ENCODE results near the gene FPR2. TPM values are rescaled to one million over a fixed set of nuclear protein-coding genes. Genes with fewer than 3 reads are reported as not detected.

The FPR2 gene
- total and polyA plus RNA-seq, 9 of the 15 experiments (the other 6 are each of a cell fraction or from before 2014, with no cell fraction given), result 0.03 to 0.15 (median 0.07) TPM; not detected in 6

DNA sequence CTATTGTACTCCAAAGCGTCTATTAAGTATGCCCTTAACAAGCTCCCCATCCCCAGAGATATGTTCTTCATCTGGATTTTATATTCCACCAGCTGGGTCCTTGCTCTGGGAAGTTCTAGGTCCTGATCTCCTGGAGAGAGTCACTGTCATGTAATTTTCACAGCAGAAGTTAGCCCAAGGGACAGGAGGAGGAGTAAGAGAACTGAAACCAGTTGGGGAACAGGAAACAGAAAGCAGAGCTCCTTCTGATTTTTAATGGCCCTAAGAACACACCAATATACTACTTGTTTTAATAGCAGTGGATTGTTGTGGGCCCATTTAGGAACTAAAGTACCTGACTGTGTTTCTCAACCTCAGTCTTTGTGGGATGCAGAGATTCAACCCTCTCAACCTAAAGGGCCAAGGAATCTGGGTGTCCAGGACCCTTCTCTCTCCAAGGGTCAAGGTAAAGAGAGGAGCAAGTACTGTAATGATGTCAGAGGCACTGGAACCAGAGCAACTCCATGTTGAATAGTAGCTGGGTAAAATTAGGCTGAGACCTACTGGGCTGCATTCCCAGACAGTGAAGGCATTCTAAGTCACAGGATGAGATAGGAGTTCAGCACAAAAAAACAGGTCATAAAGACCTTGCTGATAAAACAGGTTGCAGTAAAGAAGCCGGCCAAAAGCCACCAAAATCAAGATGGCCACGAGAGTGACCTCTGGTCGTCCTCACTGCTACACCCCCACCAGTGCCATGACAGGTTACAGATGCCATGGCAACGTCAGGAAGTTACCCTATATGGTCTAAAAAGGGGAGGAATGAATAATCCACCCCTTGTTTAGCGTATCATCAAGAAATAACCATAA lies 25.9 kb downstream of the FPR2 start (continued):
- TF ChIP-seq YY1 (IDR thresholded peaks at IDR 0.05; ENCODE audit: borderline replicate concordance in 1 of 3, control insufficient read depth in 1 of 3, extremely low read depth in 1 of 3, insufficient read depth in 3 of 3, insufficient read length in 1 of 3, insufficient replicate concordance in 2 of 3, low read depth in 1 of 3, low read length in 2 of 3), result peak in 1 of 3 experiments; percentile 41
- peak; percentile 86 for TF ChIP-seq NUFIP1 (IDR thresholded peaks at IDR 0.05; ENCODE audit: partially characterized antibody)
- TF ChIP-seq, protein P1, sequence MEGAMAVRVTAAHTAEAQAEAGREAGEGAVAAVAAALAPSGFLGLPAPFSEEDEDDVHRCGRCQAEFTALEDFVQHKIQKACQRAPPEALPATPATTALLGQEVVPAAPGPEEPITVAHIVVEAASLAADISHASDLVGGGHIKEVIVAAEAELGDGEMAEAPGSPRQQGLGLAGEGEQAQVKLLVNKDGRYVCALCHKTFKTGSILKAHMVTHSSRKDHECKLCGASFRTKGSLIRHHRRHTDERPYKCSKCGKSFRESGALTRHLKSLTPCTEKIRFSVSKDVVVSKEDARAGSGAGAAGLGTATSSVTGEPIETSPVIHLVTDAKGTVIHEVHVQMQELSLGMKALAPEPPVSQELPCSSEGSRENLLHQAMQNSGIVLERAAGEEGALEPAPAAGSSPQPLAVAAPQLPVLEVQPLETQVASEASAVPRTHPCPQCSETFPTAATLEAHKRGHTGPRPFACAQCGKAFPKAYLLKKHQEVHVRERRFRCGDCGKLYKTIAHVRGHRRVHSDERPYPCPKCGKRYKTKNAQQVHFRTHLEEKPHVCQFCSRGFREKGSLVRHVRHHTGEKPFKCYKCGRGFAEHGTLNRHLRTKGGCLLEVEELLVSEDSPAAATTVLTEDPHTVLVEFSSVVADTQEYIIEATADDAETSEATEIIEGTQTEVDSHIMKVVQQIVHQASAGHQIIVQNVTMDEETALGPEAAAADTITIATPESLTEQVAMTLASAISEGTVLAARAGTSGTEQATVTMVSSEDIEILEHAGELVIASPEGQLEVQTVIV (CRISPR knock-in tag; IDR thresholded peaks at IDR 0.05; ENCODE audit: borderline replicate concordance), result peak; percentile 78; the same call in 1 of the 2 replicates
- no peak for TF ChIP-seq POLR2G (IDR thresholded peaks at IDR 0.05; ENCODE audit: low read depth, low read length)
- no peak for TF ChIP-seq CBX5 (IDR thresholded peaks at IDR 0.05; ENCODE audit: borderline replicate concordance, low read depth)
- TF ChIP-seq RB1 (IDR thresholded peaks at IDR 0.05; ENCODE audit: low read depth), result no peak
- no peak for TF ChIP-seq ZNF77 (CRISPR knock-in tag; IDR thresholded peaks at IDR 0.05)
- TF ChIP-seq, protein P2, sequence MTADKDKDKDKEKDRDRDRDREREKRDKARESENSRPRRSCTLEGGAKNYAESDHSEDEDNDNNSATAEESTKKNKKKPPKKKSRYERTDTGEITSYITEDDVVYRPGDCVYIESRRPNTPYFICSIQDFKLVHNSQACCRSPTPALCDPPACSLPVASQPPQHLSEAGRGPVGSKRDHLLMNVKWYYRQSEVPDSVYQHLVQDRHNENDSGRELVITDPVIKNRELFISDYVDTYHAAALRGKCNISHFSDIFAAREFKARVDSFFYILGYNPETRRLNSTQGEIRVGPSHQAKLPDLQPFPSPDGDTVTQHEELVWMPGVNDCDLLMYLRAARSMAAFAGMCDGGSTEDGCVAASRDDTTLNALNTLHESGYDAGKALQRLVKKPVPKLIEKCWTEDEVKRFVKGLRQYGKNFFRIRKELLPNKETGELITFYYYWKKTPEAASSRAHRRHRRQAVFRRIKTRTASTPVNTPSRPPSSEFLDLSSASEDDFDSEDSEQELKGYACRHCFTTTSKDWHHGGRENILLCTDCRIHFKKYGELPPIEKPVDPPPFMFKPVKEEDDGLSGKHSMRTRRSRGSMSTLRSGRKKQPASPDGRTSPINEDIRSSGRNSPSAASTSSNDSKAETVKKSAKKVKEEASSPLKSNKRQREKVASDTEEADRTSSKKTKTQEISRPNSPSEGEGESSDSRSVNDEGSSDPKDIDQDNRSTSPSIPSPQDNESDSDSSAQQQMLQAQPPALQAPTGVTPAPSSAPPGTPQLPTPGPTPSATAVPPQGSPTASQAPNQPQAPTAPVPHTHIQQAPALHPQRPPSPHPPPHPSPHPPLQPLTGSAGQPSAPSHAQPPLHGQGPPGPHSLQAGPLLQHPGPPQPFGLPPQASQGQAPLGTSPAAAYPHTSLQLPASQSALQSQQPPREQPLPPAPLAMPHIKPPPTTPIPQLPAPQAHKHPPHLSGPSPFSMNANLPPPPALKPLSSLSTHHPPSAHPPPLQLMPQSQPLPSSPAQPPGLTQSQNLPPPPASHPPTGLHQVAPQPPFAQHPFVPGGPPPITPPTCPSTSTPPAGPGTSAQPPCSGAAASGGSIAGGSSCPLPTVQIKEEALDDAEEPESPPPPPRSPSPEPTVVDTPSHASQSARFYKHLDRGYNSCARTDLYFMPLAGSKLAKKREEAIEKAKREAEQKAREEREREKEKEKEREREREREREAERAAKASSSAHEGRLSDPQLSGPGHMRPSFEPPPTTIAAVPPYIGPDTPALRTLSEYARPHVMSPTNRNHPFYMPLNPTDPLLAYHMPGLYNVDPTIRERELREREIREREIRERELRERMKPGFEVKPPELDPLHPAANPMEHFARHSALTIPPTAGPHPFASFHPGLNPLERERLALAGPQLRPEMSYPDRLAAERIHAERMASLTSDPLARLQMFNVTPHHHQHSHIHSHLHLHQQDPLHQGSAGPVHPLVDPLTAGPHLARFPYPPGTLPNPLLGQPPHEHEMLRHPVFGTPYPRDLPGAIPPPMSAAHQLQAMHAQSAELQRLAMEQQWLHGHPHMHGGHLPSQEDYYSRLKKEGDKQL (CRISPR knock-in tag; IDR thresholded peaks at IDR 0.05; ENCODE audit: borderline replicate concordance), result no peak
- TF ChIP-seq, protein P3, sequence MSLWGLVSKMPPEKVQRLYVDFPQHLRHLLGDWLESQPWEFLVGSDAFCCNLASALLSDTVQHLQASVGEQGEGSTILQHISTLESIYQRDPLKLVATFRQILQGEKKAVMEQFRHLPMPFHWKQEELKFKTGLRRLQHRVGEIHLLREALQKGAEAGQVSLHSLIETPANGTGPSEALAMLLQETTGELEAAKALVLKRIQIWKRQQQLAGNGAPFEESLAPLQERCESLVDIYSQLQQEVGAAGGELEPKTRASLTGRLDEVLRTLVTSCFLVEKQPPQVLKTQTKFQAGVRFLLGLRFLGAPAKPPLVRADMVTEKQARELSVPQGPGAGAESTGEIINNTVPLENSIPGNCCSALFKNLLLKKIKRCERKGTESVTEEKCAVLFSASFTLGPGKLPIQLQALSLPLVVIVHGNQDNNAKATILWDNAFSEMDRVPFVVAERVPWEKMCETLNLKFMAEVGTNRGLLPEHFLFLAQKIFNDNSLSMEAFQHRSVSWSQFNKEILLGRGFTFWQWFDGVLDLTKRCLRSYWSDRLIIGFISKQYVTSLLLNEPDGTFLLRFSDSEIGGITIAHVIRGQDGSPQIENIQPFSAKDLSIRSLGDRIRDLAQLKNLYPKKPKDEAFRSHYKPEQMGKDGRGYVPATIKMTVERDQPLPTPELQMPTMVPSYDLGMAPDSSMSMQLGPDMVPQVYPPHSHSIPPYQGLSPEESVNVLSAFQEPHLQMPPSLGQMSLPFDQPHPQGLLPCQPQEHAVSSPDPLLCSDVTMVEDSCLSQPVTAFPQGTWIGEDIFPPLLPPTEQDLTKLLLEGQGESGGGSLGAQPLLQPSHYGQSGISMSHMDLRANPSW (CRISPR knock-in tag; IDR thresholded peaks at IDR 0.05), result no peak

Measured in K562 (cell line).